NCI-H526 (cell line): ENCODE data around the gene PCDHA4.
A peak's percentile ranks its signal among the peaks of the same experiment; 100 is the strongest.
"Not testable (repeated sequence)": the region's sequence is repeated elsewhere in the genome, so short reads cannot be mapped to it uniquely, and the experiment has no call there.

Experiments
- DNase-seq, 2 experiments: peaks; one replicate each; lab custom pipeline; 2025; lab: John Stamatoyannopoulos, UW

The PCDHA4 gene

GRCh38 chr5:140821375-140822280 is 14.8 kb downstream of the PCDHA4 start, which contains the start of gene PCDHA5:
Gene PCDHA5 (plus strand): TSS chr5:140821613.
- DNase-seq = no peak

- no peak for DNase-seq
Measured at GRCh38 chr5:140822281-140822629, 15.4 kb downstream of the PCDHA4 start.

- not testable (repeated sequence) for DNase-seq
Measured at GRCh38 chr5:140822969-140823368, 16.1 kb downstream of the PCDHA4 start.

- DNase-seq = no peak
Measured at GRCh38 chr5:140823475-140823874, 16.6 kb downstream of the PCDHA4 start.

GRCh38 chr5:140827704-140828361 is 21.0 kb downstream of the PCDHA4 start, which contains the start of gene PCDHA6:
Gene PCDHA6 (plus strand): TSS chr5:140827960. CDS start chr5:140828092, 132 bp downstream.
- DNase-seq = no peak

- DNase-seq = no peak
Measured at GRCh38 chr5:140828362-140828737, 21.5 kb downstream of the PCDHA4 start.

GRCh38 chr5:140829511-140830501 is 22.9 kb downstream of the PCDHA4 start:
- DNase-seq = not testable (repeated sequence)

- DNase-seq = no peak
Measured at GRCh38 chr5:140833993-140834392, 27.1 kb downstream of the PCDHA4 start, which contains the start of gene PCDHA7. Gene PCDHA7 (plus strand): TSS chr5:140834269. CDS start chr5:140834384, 115 bp downstream.

- not testable (repeated sequence) for DNase-seq
Measured at GRCh38 chr5:140834439-140835008, 27.7 kb downstream of the PCDHA4 start.

- DNase-seq = no peak
Measured at GRCh38 chr5:140835622-140836510, 29.0 kb downstream of the PCDHA4 start.

- peak; percentile 3 to 41 for DNase-seq
Measured at GRCh38 chr5:140840978-140841962, 34.4 kb downstream of the PCDHA4 start, which contains the start of gene PCDHA8. Gene PCDHA8 (plus strand): TSS chr5:140841187. CDS start chr5:140841322, 135 bp downstream.

- no peak for DNase-seq
Measured at GRCh38 chr5:140842798-140843733, 36.2 kb downstream of the PCDHA4 start.

- not testable (repeated sequence) for DNase-seq
Measured at GRCh38 chr5:140848139-140849102, 41.6 kb downstream of the PCDHA4 start, which contains the start of gene PCDHA9. Gene PCDHA9 (plus strand): TSS chr5:140848382. CDS start chr5:140848496, 114 bp downstream.

- not testable (repeated sequence) for DNase-seq
Measured at GRCh38 chr5:140849831-140850634, 43.2 kb downstream of the PCDHA4 start.
